Testis (tissue), 3 donors: Measurements from ENCODE around the gene NDUFA3. TPM values are rescaled to one million over a fixed set of nuclear protein-coding genes. Genes with fewer than 3 reads are reported as not detected.

Experiments used
- DNase-seq: peaks from one replicate; pipeline ENCODE4 v3.0.0-alpha.2; 2019
- H3K27ac ChIP-seq, 2 donors: fragments of 200-600 bp; sonication (generic); one replicate each; pipeline ENCODE4 v1.5.1; 2019
- H3K27me3 ChIP-seq: fragments of 200-600 bp; sonication (generic); one replicate; pipeline ENCODE4 v1.5.1; 2019
- H3K36me3 ChIP-seq: fragments of 200-600 bp; sonication (generic); one replicate; pipeline ENCODE4 v1.5.1; 2017; ENCODE audit warnings: low read depth; ENCODE audit errors: missing control alignments
- H3K4me1 ChIP-seq: fragments of 200-600 bp; sonication (generic); one replicate; pipeline ENCODE4 v1.5.1; 2019
- H3K4me3 ChIP-seq, 2 donors: fragments of 200-600 bp; sonication (generic); one replicate each; pipeline ENCODE4 v1.5.1; 2017 to 2019
- H3K9me3 ChIP-seq: fragments of 200-600 bp; sonication (generic); one replicate; pipeline ENCODE4 v1.5.1; 2017
- CTCF ChIP-seq, 3 experiments: fragments of 450-650 bp in 2 of 3; fragments of 200-600 bp in 1 of 3; sonication (generic) in 1 of 3; IDR thresholded peaks; one replicate each; pipeline ENCODE4 v1.5.1; 2016 to 2019; ENCODE audit warnings: antibody characterized with exemption in 3 of 3, mild to moderate bottlenecking in 2 of 3, moderate library complexity in 1 of 3
- POLR2A ChIP-seq: fragments of 450-650 bp; IDR thresholded peaks from one replicate; pipeline ENCODE4 v1.6.1; 2017; ENCODE audit warnings: antibody characterized with exemption, mild to moderate bottlenecking, moderate library complexity
- WGBS, 2 donors: methylation state at CpG; one replicate each; pipeline ENCODE4 v1.1.5; 2018; 5-methylcytosine and 5-hydroxymethylcytosine counted together
- intact Hi-C: fragments of 100-400 bp; cut with DNase I; formaldehyde crosslinking; loops from one replicate; pipeline ENCODE4 v1.15.1; 2023; ENCODE audit warnings: low total_unique reads
- polyA plus RNA-seq: library from polyadenylated mRNA; stranded (reverse); fragments of 350-450 nt; fragmentation: Illumina TruSeq; extraction: RNeasy Lipid Tissue Mini Kit (QIAGEN cat#74804); gene quantifications from one replicate; pipeline ENCODE4 v1.2.3, GENCODE V29; 2014; ENCODE audit warnings: low read depth, low replicate concordance; ENCODE audit not compliant: insufficient read depth
- total RNA-seq, 2 donors: library from RNA; depleted of rRNA; stranded (reverse); fragments of >200 nt; gene quantifications; one replicate each; pipeline ENCODE4 v1.2.3, GENCODE V29; 2016

Gene NDUFA3
- total and polyA plus RNA-seq, 3 donors from 2014 or later = 40.0 to 251 (median 55.6) TPM

GRCh38 chr19:54141356-54141755 lies 38.7 kb downstream of the NDUFA3 start:
- intact Hi-C loops = no loop called here
- no peaks in the 10 kb centered on the region for H3K27me3 ChIP-seq
- TF ChIP-seq CTCF (IDR thresholded peaks at IDR 0.05) (no peak), POLR2A (no peak)

GRCh38 chr19:54142166-54142780 lies 39.6 kb downstream of the NDUFA3 start:
- no peaks in the 10 kb centered on the region for H3K9me3 ChIP-seq
- H3K36me3 ChIP-seq = no peaks in the 10 kb centered on the region
- DNase-seq = no peak
- no peak overlapping the region for H3K4me3 ChIP-seq
- WGBS, 2 donors = 86 to 90% methylated on average over 6 to 7 of the region's 7 CpGs
- H3K27ac ChIP-seq = no peak overlapping the region
- H3K27me3 ChIP-seq = no peaks in the 10 kb centered on the region
- H3K4me1 ChIP-seq = peaks cover 12% of the 10 kb centered on the region
- TF ChIP-seq CTCF (IDR thresholded peaks at IDR 0.05) (no peak), POLR2A (no peak)
- intact Hi-C loops = no loop called here

More at GRCh38 chr19:54141356-54141755, 38.7 kb downstream of the NDUFA3 start:
- Histone ChIP-seq H3K27ac (no peak overlapping the region), H3K36me3 (no peaks in the 10 kb centered on the region), H3K9me3 (no peaks in the 10 kb centered on the region), H3K4me3 (no peak overlapping the region), H3K4me1 (peaks cover 13% of the 10 kb centered on the region)
- no peak for DNase-seq
- WGBS, 2 donors = 87 to 91% methylated on average over 3 of the region's 3 CpGs

GRCh38 chr19:54145541-54146158 lies 43.0 kb downstream of the NDUFA3 start:
- H3K27ac ChIP-seq = no peak overlapping the region
- WGBS, 2 donors = 89 to 92% methylated on average over 14 to 28 of the region's 28 CpGs
- H3K9me3 ChIP-seq = no peaks in the 10 kb centered on the region
- intact Hi-C loops = no loop called here
- no peak overlapping the region for H3K4me3 ChIP-seq
- no peaks in the 10 kb centered on the region for H3K4me1 ChIP-seq
- no peak for TF ChIP-seq POLR2A
- TF ChIP-seq CTCF (IDR thresholded peaks at IDR 0.05) = no peak
- H3K27me3 ChIP-seq = no peaks in the 10 kb centered on the region
- DNase-seq = no peak
- H3K36me3 ChIP-seq = no peaks in the 10 kb centered on the region

GRCh38 chr19:54147676-54148075 lies 45.0 kb downstream of the NDUFA3 start:
- no peak overlapping the region for H3K27ac ChIP-seq
- H3K36me3 ChIP-seq = no peaks in the 10 kb centered on the region
- intact Hi-C loops = no loop called here
- no peaks in the 10 kb centered on the region for H3K9me3 ChIP-seq
- 54 to 56% methylated on average over 2 to 3 of the region's 3 CpGs for WGBS, 2 donors
- H3K4me1 ChIP-seq = no peaks in the 10 kb centered on the region
- H3K27me3 ChIP-seq = no peaks in the 10 kb centered on the region
- DNase-seq = no peak
- TF ChIP-seq POLR2A (no peak), CTCF (IDR thresholded peaks at IDR 0.05) (no peak)
- H3K4me3 ChIP-seq = no peak overlapping the region

- Histone ChIP-seq H3K36me3 (no peaks in the 10 kb centered on the region), H3K9me3 (no peaks in the 10 kb centered on the region), H3K4me1 (no peaks in the 10 kb centered on the region), H3K4me3 (no peak overlapping the region), H3K27me3 (no peaks in the 10 kb centered on the region), H3K27ac (no peak overlapping the region)
- no peak for TF ChIP-seq POLR2A
- no peak for TF ChIP-seq CTCF (IDR thresholded peaks at IDR 0.05)
- 69 to 87% methylated on average over 3 to 19 of the region's 19 CpGs for WGBS, 2 donors
- no peak for DNase-seq
- intact Hi-C loops = no loop called here
Observed at GRCh38 chr19:54148158-54148557, 45.5 kb downstream of the NDUFA3 start.
